HepG2 (cell line): Measurements from ENCODE around the gene HYAL1. TPM values are rescaled to one million over a fixed set of nuclear protein-coding genes. Genes with fewer than 3 reads are reported as not detected.

Experiments
- ATAC-seq: fragments of 200-7000 bp; cut with Tn5 transposase; 3 replicates; pipeline ENCODE4 v1.9.1; 2020; ENCODE audit warnings: mild to moderate bottlenecking, moderate library complexity
- BruUV-seq: library from RNA; stranded (reverse); fragments of 400-500 nt; replicated peaks from 2 replicates; lab custom pipeline; 2021; lab: Mats Ljungman, UMichigan
- CTCF ChIA-PET: fragments of 300-600 bp; formaldehyde crosslinking; extraction: SDS; loops from one replicate; lab custom pipeline; 2021; ENCODE audit warnings: low total read pairs, inconsistent platforms, low intra/inter-chr PET ratio; lab: Yijun Ruan, JAX
- POLR2A ChIA-PET: fragments of 350-600 bp; sonication (Branson Sonifier 250); formaldehyde crosslinking; loops from one replicate; lab custom pipeline; 2020; ENCODE audit warnings: antibody characterized with exemption, inconsistent platforms; lab: Yijun Ruan, JAX
- DNase-seq: peaks from one replicate; pipeline ENCODE4 v3.0.0-alpha.2; 2015; ENCODE audit warnings: low spot score
- FAIRE-seq: peaks from 3 replicates; lab custom pipeline; 2011; peaks lifted over from hg19 to GRCh38; lab: Jason Lieb, UNC
- H2AFZ ChIP-seq: one replicate; pipeline ENCODE4 v1.6.1; 2011; ENCODE audit warnings: low read length, inconsistent platforms
- H3K27ac ChIP-seq: fragments of 300-600 bp; 3 replicates; pipeline ENCODE4 v1.8.0; 2011; ENCODE audit warnings: mixed run types, mild to moderate bottlenecking, mixed read lengths, low read length, inconsistent platforms; ENCODE audit not compliant: insufficient read depth; ENCODE audit errors: extremely low read length
- H3K27me3 ChIP-seq, 2 experiments: fragments of 200-600 bp in 1 of 2; 2 replicates in 1 of 2; 3 replicates in 1 of 2; pipeline versions ENCODE4 v1.6.0 to v1.8.0; 2011; ENCODE audit warnings: low read length in 2 of 2, mild to moderate bottlenecking in 2 of 2, moderate library complexity in 2 of 2, inconsistent platforms in 1 of 2; ENCODE audit not compliant: insufficient read depth in 2 of 2, control insufficient read depth in 1 of 2
- H3K36me3 ChIP-seq, 2 experiments: fragments of 200-600 bp in 1 of 2; replicated peaks in 1 of 2; 2 replicates in 1 of 2; 3 replicates in 1 of 2; pipeline versions ENCODE4 v1.5.1 to v1.8.0; 2011; ENCODE audit warnings: low read length in 2 of 2, inconsistent platforms in 1 of 2; ENCODE audit not compliant: insufficient read depth in 2 of 2, control insufficient read depth in 1 of 2
- H3K4me1 ChIP-seq: 2 replicates; pipeline ENCODE4 v1.5.1; 2012; ENCODE audit warnings: low read length, inconsistent platforms; ENCODE audit not compliant: insufficient read depth
- H3K4me2 ChIP-seq: 2 replicates; pipeline ENCODE4 v1.6.0; 2011; ENCODE audit warnings: low read depth, low read length, inconsistent platforms
- H3K4me3 ChIP-seq, 3 experiments: fragments of 200-600 bp in 1 of 3; sonication (generic), shearing (Covaris generic) in 1 of 3; replicated peaks in 1 of 3; 2 replicates each; pipeline ENCODE4 v1.5.1; 2011 to 2016; ENCODE audit warnings: low read length in 3 of 3, inconsistent platforms in 2 of 3, low read depth in 2 of 3, mild to moderate bottlenecking in 2 of 3, control low read depth in 1 of 3, mixed read lengths in 1 of 3; ENCODE audit not compliant: insufficient read depth in 1 of 3
- H3K79me2 ChIP-seq: one replicate; pipeline ENCODE4 v1.6.1; 2011; ENCODE audit warnings: low read length, inconsistent platforms; ENCODE audit not compliant: insufficient read depth
- H3K9ac ChIP-seq: 2 replicates; pipeline ENCODE4 v1.6.0; 2011; ENCODE audit warnings: mild to moderate bottlenecking, low read depth, low read length, inconsistent platforms; ENCODE audit not compliant: insufficient read depth
- H3K9me3 ChIP-seq: 2 replicates; pipeline ENCODE4 v1.5.1; 2012; ENCODE audit warnings: mild to moderate bottlenecking, low read length
- H4K20me1 ChIP-seq: 2 replicates; pipeline ENCODE4 v1.6.0; 2011; ENCODE audit warnings: inconsistent platforms, mild to moderate bottlenecking, low read length, moderate library complexity; ENCODE audit not compliant: insufficient read depth
- AGO2 ChIP-seq: fragments of 200-400 bp; formaldehyde crosslinking; optimal IDR thresholded peaks from 2 replicates; pipeline ENCODE3; 2017; ENCODE audit warnings: mild to moderate bottlenecking, low read depth, low read length, moderate library complexity
- ATF4 ChIP-seq, 2 experiments: fragments of 450-650 bp in 1 of 2; sonication (generic) in 1 of 2; formaldehyde crosslinking; IDR thresholded peaks; 2 replicates each; pipeline versions ENCODE4 v1.5.0 to v1.8.0; 2020 to 2022; ENCODE audit warnings: mild to moderate bottlenecking in 1 of 2, missing genetic modification reagents in 1 of 2
- CREB3 ChIP-seq: sonication (generic); formaldehyde crosslinking; IDR thresholded peaks from 2 replicates; pipeline ENCODE4 v1.5.0; 2020; ENCODE audit warnings: missing genetic modification reagents
- FOXJ3 ChIP-seq: sonication (generic); formaldehyde crosslinking; IDR thresholded peaks from 2 replicates; pipeline ENCODE4 v1.4.0; 2020; ENCODE audit warnings: missing genetic modification reagents, mild to moderate bottlenecking, borderline replicate concordance
- KDM5B ChIP-seq: sonication (generic); formaldehyde crosslinking; IDR thresholded peaks from 2 replicates; pipeline ENCODE4 v1.4.0; 2020; ENCODE audit warnings: missing genetic modification reagents, mild to moderate bottlenecking, borderline replicate concordance
- MEIS1 ChIP-seq: sonication (generic); formaldehyde crosslinking; IDR thresholded peaks from 2 replicates; pipeline ENCODE4 v1.9.0; 2021; ENCODE audit warnings: mild to moderate bottlenecking, missing genetic modification reagents, moderate library complexity, borderline replicate concordance
- MLLT10 ChIP-seq: sonication (generic); formaldehyde crosslinking; IDR thresholded peaks from 2 replicates; pipeline ENCODE4 v1.4.0; 2020; ENCODE audit warnings: missing genetic modification reagents
- MTF1 ChIP-seq: sonication (generic); formaldehyde crosslinking; IDR thresholded peaks from 2 replicates; pipeline ENCODE4 v1.5.0; 2020; ENCODE audit warnings: missing genetic modification reagents
- PCBP2 ChIP-seq: fragments of 200-400 bp; formaldehyde crosslinking; optimal IDR thresholded peaks from 2 replicates; pipeline ENCODE3; 2018; ENCODE audit warnings: low read length, low read depth; ENCODE audit not compliant: poor library complexity, severe bottlenecking
- POLR2A ChIP-seq, 2 experiments: IDR thresholded peaks; 2 replicates each; pipeline ENCODE4 v1.6.1; 2011; ENCODE audit warnings: low read depth in 2 of 2, low read length in 2 of 2, mild to moderate bottlenecking in 1 of 2, moderate library complexity in 1 of 2; ENCODE audit not compliant: insufficient read depth in 1 of 2
- PTBP1 ChIP-seq: fragments of 200-400 bp; formaldehyde crosslinking; IDR thresholded peaks from 2 replicates; pipeline ENCODE4 v1.6.1; 2018; ENCODE audit warnings: low read length, low read depth; ENCODE audit not compliant: poor library complexity, severe bottlenecking
- TAF1 ChIP-seq: sonication (generic); formaldehyde crosslinking; IDR thresholded peaks from 2 replicates; pipeline ENCODE4 v1.4.0; 2020; ENCODE audit warnings: missing genetic modification reagents
- ZNF20 ChIP-seq: sonication (generic); formaldehyde crosslinking; IDR thresholded peaks from 2 replicates; pipeline ENCODE4 v1.4.0; 2020; ENCODE audit warnings: mild to moderate bottlenecking, moderate library complexity, missing genetic modification reagents
- ZNF672 ChIP-seq: sonication (generic); formaldehyde crosslinking; IDR thresholded peaks from 2 replicates; pipeline ENCODE4 v1.8.1; 2022; ENCODE audit warnings: missing genetic modification reagents
- ZSCAN12 ChIP-seq: sonication (generic); formaldehyde crosslinking; IDR thresholded peaks from 2 replicates; pipeline ENCODE4 v1.9.0; 2021; ENCODE audit warnings: mild to moderate bottlenecking, missing genetic modification reagents
- WGBS: methylation state at CpG from one replicate; pipeline ENCODE4 v1.1.6; 2017; ENCODE audit warnings: low lambda C conversion rate; 5-methylcytosine and 5-hydroxymethylcytosine counted together
- in situ Hi-C: cut with HindIII; loops from 2 replicates; pipeline ENCODE4 v1.10.0; 2017; ENCODE audit warnings: low pct_unique_long_range_greater_than_20kb; ENCODE audit not compliant: extremely low pct_ligation_motif_present
- intact Hi-C: fragments of 100-400 bp; cut with micrococcal nuclease; formaldehyde crosslinking; loops from one replicate; pipeline ENCODE4 v1.10.0; 2022; ENCODE audit not compliant: unreplicated experiment
- polyA plus RNA-seq, 8 experiments: library from polyadenylated mRNA; depleted of rRNA in 3 of 8; stranded (reverse) in 7 of 8; unstranded in 1 of 8; fragments of >200 nt; fragmentation: Illumina TruSeq in 4 of 8; extraction: Trizol in 4 of 8; gene quantifications; 2 replicates each; pipeline versions ENCODE4 v1.2.1 to v1.2.3, GENCODE V29; 2011 to 2016; ENCODE audit warnings: low read depth in 4 of 8, missing spikeins in 1 of 8, mixed read lengths in 1 of 8; ENCODE audit not compliant: insufficient read depth in 1 of 8
- total RNA-seq, 5 experiments: library from RNA; depleted of rRNA; stranded (reverse); fragments of >200 nt; fragmentation: Illumina TruSeq; extraction: Trizol; gene quantifications; 2 replicates each; pipeline ENCODE4 v1.2.3, GENCODE V29; 2016; ENCODE audit warnings: low read depth in 1 of 5
- TF ChIP-seq, protein P1 (sequence below): sonication (generic); formaldehyde crosslinking; IDR thresholded peaks from 2 replicates; pipeline ENCODE4 v1.4.0; 2020; ENCODE audit warnings: missing genetic modification reagents, mild to moderate bottlenecking, borderline replicate concordance

HYAL1 gene
- total and polyA plus RNA-seq, 2 of the 13 experiments (the other 11 are each of a cell fraction or from before 2014, with no cell fraction given): 76.5 to 193 TPM

- intact Hi-C loops: no loop called here
- in situ Hi-C loops: no loop called here
- Histone ChIP-seq H3K36me3 (peaks cover 10 to 19% of the 10 kb centered on the region in 2 experiments; a peak in 4 of 5 replicates), H3K4me3 (peak overlapping the region; percentile 86 to 89 (median 88)), H3K79me2 (peaks cover 46% of the 10 kb centered on the region), H3K9me3 (no peaks in the 10 kb centered on the region), H3K4me2 (peak overlapping the region; percentile 97), H3K27ac (peak overlapping the region; percentile 85), H3K9ac (peak overlapping the region; percentile 95), H2AFZ (no peak overlapping the region), H3K4me1 (peaks cover 51% of the 10 kb centered on the region), H3K27me3 (peaks cover 1 to 2% of the 10 kb centered on the region in 2 experiments; a peak in 1 of 5 replicates), H4K20me1 (peaks cover 12% of the 10 kb centered on the region)
- ATAC-seq (peak; percentile 18), DNase-seq (no peak), FAIRE-seq (peak; percentile 46)
- ChIA-PET POLR2A (interaction anchor here (0.7 to 4.7 kb wide), 36 partner anchors 9 to 1163 kb away, joined by 3 to 66 read pairs (median 6); partner anchors contain the start of genes C3orf18, CYB561D2, DCAF1 and GNAI2), CTCF (no interaction called here)
- BruUV-seq: TSS peak; percentile 76
- WGBS: 0% methylated on average over 10 of the region's 31 CpGs
- no peak for TF ChIP-seq MLLT10 (CRISPR knock-in tag)
- TF ChIP-seq ZNF20 (CRISPR knock-in tag): no peak
- no peak for TF ChIP-seq TAF1 (CRISPR knock-in tag)
- TF ChIP-seq CREB3 (CRISPR knock-in tag): 0 out of 2 replicates have a peak, but pooled peaks have one; percentile 15
- 0 out of 4 replicates have a peak, but pooled peaks of 1 of the 2 experiments have one; percentile 52 for TF ChIP-seq ATF4 (CRISPR knock-in tag; IDR thresholded peaks at IDR 0.05)
- TF ChIP-seq, protein P1, sequence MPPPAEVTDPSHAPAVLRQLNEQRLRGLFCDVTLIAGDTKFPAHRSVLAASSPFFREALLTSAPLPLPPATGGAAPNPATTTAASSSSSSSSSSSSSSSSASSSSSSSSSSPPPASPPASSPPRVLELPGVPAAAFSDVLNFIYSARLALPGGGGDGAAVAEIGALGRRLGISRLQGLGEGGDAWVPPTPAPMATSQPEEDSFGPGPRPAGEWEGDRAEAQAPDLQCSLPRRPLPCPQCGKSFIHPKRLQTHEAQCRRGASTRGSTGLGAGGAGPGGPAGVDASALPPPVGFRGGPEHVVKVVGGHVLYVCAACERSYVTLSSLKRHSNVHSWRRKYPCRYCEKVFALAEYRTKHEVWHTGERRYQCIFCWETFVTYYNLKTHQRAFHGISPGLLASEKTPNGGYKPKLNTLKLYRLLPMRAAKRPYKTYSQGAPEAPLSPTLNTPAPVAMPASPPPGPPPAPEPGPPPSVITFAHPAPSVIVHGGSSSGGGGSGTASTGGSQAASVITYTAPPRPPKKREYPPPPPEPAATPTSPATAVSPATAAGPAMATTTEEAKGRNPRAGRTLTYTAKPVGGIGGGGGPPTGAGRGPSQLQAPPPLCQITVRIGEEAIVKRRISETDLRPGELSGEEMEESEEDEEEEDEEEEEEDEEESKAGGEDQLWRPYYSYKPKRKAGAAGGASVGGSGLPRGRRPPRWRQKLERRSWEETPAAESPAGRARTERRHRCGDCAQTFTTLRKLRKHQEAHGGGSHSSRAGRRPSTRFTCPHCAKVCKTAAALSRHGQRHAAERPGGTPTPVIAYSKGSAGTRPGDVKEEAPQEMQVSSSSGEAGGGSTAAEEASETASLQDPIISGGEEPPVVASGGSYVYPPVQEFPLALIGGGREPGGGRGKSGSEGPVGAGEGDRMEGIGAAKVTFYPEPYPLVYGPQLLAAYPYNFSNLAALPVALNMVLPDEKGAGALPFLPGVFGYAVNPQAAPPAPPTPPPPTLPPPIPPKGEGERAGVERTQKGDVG (CRISPR knock-in tag): 0 out of 2 replicates have a peak, but pooled peaks have one; percentile 4
- TF ChIP-seq FOXJ3 (CRISPR knock-in tag): no peak
- no peak; the same call in 1 of the 2 replicates for TF ChIP-seq MEIS1 (CRISPR knock-in tag)
- 0 out of 2 replicates have a peak, but pooled peaks have one; percentile 17 for TF ChIP-seq MTF1 (CRISPR knock-in tag)
- TF ChIP-seq PTBP1: no peak
- TF ChIP-seq ZNF672 (CRISPR knock-in tag): peak; percentile 38; the same call in 1 of the 2 replicates
- peak; percentile 31 for TF ChIP-seq AGO2
- TF ChIP-seq KDM5B (CRISPR knock-in tag): no peak; the same call in 1 of the 2 replicates
- no peak for TF ChIP-seq POLR2A (IDR thresholded peaks at IDR 0.05; ENCODE audit: insufficient read depth in 1 of 2, low read depth in 2 of 2, low read length in 2 of 2)
- no peak for TF ChIP-seq PCBP2
- peak; percentile 66; the same call in 1 of the 2 replicates for TF ChIP-seq ZSCAN12 (CRISPR knock-in tag)
These were observed 33.2 kb upstream of the HYAL1 start for GRCh38 chr3:50336452-50337174.
